ENCODE measurements around the gene ZCCHC7. TPM values are rescaled to one million over a fixed set of nuclear protein-coding genes. Genes with fewer than 3 reads are reported as not detected.
"Not testable (repeated sequence)": the region's sequence is repeated elsewhere in the genome, so short reads cannot be mapped to it uniquely, and the experiment has no call there.

Gene ZCCHC7
- total RNA-seq, 2 experiments from 2014 or later = 76.4 to 108 TPM

DNA sequence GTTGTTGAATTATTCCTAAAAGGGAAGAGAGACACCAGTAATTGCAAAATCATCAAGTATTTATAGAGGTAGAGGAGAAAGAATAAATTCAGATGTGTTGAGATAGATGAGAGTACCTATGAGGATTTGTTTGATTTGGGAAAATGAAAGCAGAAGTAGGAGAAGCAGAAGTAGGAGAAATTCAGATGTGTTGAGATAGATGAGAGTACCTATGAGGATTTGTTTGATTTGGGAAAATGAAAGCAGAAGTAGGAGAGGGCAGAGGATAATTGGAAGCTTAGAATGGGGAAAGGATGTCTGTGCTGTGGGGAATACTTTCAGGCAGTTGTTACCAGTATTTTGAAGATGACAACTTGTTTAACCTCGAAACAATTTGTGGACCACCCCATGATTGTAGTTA lies 35.1 kb upstream of the ZCCHC7 start:
- BruUV-seq (replicated peaks) = no TSS peak
- Histone ChIP-seq H3K4me3 (ENCODE audit: low read depth, low read length, poor library complexity, severe bottlenecking) (peak overlapping the region; percentile 90), H3K27ac (ENCODE audit: low read depth, low read length, poor library complexity, severe bottlenecking) (peak overlapping the region; percentile 70), H3K9me2 (ENCODE audit: insufficient read depth, low read length) (no peaks in the 10 kb centered on the region), H3K79me2 (ENCODE audit: insufficient read depth, low read depth, low read length) (peaks cover 100% of the 10 kb centered on the region), H3K9me3 (ENCODE audit: low read length) (no peaks in the 10 kb centered on the region), H4K20me1 (ENCODE audit: insufficient read depth, low read length) (peaks cover 52% of the 10 kb centered on the region), H3K36me3 (ENCODE audit: insufficient read depth, low read length) (peaks cover 93% of the 10 kb centered on the region), H3K4me1 (ENCODE audit: insufficient read depth, low read length, poor library complexity, severe bottlenecking) (peaks cover 46% of the 10 kb centered on the region), H2AFZ (ENCODE audit: low read length) (no peak overlapping the region), H3K4me2 (ENCODE audit: low read length) (peak overlapping the region; percentile 84)
- TF ChIP-seq CTCF (conservative IDR thresholded peaks at IDR 0.05; ENCODE audit: low read length) (no peak), EZH2phosphoT487 (IDR thresholded peaks at IDR 0.05; ENCODE audit: borderline replicate concordance, low read depth, low read length) (no peak)
- intact Hi-C loops (cut with micrococcal nuclease; ENCODE audit: unreplicated experiment) = loop anchor here (2.0 kb wide), 1 partner anchor 36 kb away; the partner anchor contains the start of gene ZCCHC7
- POLR2A ChIA-PET = interaction anchor here (0.6 to 1.9 kb wide), 8 partner anchors 8 to 244 kb away, joined by 3 to 7 read pairs (median 4); partner anchors contain the start of gene ZCCHC7
- CTCF ChIA-PET (ENCODE audit: unreplicated experiment) = no interaction called here
- DNase-seq (ENCODE audit: low spot score) = no peak

DNA sequence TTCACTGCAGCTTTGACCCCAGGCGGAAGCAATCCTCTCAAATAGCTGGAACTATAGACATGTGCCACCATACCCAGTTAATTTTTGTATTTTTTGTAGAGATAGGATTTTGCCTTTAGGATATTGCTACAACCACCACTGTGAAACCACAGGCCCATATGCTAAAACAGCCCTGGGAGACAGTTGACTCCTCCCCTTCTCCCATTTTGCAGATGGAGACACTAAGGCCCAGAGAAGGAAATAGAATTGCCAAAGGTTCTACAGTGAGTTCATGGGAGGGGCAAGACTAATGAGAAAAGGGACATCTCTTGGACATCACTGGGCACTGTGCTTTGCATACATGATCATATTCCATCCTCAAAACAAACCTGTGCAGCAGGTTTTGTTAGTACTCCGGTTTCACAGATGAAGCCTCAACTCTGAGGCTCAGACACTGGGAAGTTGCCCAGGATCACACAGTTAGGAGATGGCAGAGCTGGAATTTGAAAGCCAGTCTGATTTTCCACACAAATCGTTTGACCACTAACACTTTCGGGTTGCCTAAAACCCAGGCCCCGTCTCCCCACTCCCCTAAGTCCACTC lies 27.6 kb upstream of the ZCCHC7 start:
- H3K4me1 ChIP-seq (ENCODE audit: insufficient read depth, low read length, poor library complexity, severe bottlenecking); H3K9me3 ChIP-seq (ENCODE audit: low read length); BruUV-seq (replicated peaks); CTCF ChIA-PET (ENCODE audit: unreplicated experiment); DNase-seq (ENCODE audit: low spot score); H3K27ac ChIP-seq (ENCODE audit: low read depth, low read length, poor library complexity, severe bottlenecking); H3K4me3 ChIP-seq (ENCODE audit: low read depth, low read length, poor library complexity, severe bottlenecking); intact Hi-C loops (cut with micrococcal nuclease; ENCODE audit: unreplicated experiment); POLR2A ChIA-PET; H3K4me2 ChIP-seq (ENCODE audit: low read length); H3K9me2 ChIP-seq (ENCODE audit: insufficient read depth, low read length); H2AFZ ChIP-seq (ENCODE audit: low read length): not testable (repeated sequence)
- H3K36me3 ChIP-seq (ENCODE audit: insufficient read depth, low read length) = peaks cover 47% of the 10 kb centered on the region
- H3K79me2 ChIP-seq (ENCODE audit: insufficient read depth, low read depth, low read length) = peaks cover 27% of the 10 kb centered on the region
- peaks cover 13% of the 10 kb centered on the region; the same call in 1 of the 2 replicates for H4K20me1 ChIP-seq (ENCODE audit: insufficient read depth, low read length)

- H3K9me2 ChIP-seq (ENCODE audit: insufficient read depth, low read length) = no peaks in the 10 kb centered on the region
Measured at GRCh38 chr9:37094751-37095150, 25.6 kb upstream of the ZCCHC7 start.

More at GRCh38 chr9:37094751-37095150, 25.6 kb upstream of the ZCCHC7 start:
- ChIA-PET CTCF (ENCODE audit: unreplicated experiment) (interaction anchor here (1.0 kb wide), 1 partner anchor 21 kb away, joined by 3 read pairs; no protein-coding TSS in a partner anchor), POLR2A (interaction anchor here (0.7 kb wide), 1 partner anchor 295 kb away, joined by 3 read pairs; no protein-coding TSS in a partner anchor)
- no peak for DNase-seq (ENCODE audit: low spot score)
- peaks cover 28% of the 10 kb centered on the region for H3K36me3 ChIP-seq (ENCODE audit: insufficient read depth, low read length)
- peaks cover 7% of the 10 kb centered on the region for H3K79me2 ChIP-seq (ENCODE audit: insufficient read depth, low read depth, low read length)
- no peak overlapping the region for H3K4me3 ChIP-seq (ENCODE audit: low read depth, low read length, poor library complexity, severe bottlenecking)
- TF ChIP-seq EZH2phosphoT487 (IDR thresholded peaks at IDR 0.05; ENCODE audit: borderline replicate concordance, low read depth, low read length) (no peak), CTCF (conservative IDR thresholded peaks at IDR 0.05; ENCODE audit: low read length) (no peak)
- no peak overlapping the region for H2AFZ ChIP-seq (ENCODE audit: low read length)
- intact Hi-C loops (cut with micrococcal nuclease; ENCODE audit: unreplicated experiment) = no loop called here
- no peak overlapping the region for H3K27ac ChIP-seq (ENCODE audit: low read depth, low read length, poor library complexity, severe bottlenecking)
- peaks cover 7% of the 10 kb centered on the region for H3K4me1 ChIP-seq (ENCODE audit: insufficient read depth, low read length, poor library complexity, severe bottlenecking)
- H3K9me3 ChIP-seq (ENCODE audit: low read length) = no peaks in the 10 kb centered on the region
- H3K4me2 ChIP-seq (ENCODE audit: low read length) = no peak overlapping the region
- no TSS peak for BruUV-seq (replicated peaks)
- 0 out of 2 replicates have a peak, but pooled peaks cover 3% of the 10 kb centered on the region for H4K20me1 ChIP-seq (ENCODE audit: insufficient read depth, low read length)

All from OCI-LY7 (cell line).